Measurements from ENCODE around the gene DRGX.

DNA sequence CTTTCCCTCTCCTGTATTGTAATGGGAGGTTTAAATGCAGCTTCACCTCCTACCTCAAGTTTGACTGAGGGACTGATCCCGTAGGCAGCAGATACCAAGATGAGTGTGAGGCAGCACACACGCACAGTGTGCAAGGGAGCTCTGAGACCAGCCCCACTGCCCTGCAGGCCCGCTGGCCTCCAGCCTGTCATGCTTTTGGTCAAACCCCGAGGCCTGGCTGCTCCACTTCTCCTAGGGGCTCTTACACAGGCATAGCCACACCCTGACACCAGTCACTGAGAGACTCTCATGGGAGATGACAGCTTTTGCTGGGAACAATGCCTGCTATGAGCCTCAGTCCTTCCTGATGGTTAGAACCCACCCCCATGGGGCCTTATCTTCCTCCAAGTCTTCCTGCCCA, 27.6 kb downstream of the DRGX start:
- TF ChIP-seq CTCF (IDR thresholded peaks at IDR 0.05): no peak
- no peak for TF ChIP-seq POLR2A (IDR thresholded peaks at IDR 0.05)
